NT2/D1 (cell line): Measurements from ENCODE around the gene PSMC2.

Experiments used
- SUZ12 ChIP-seq: IDR thresholded peaks from 2 replicates; pipeline ENCODE4 v1.6.1; 2011; ENCODE audit not compliant: insufficient read length, insufficient read depth; ENCODE audit errors: extremely low read depth
- YY1 ChIP-seq: IDR thresholded peaks from 2 replicates; pipeline ENCODE4 v1.6.1; 2011; ENCODE audit not compliant: insufficient read length, insufficient read depth
- ZNF274 ChIP-seq: IDR thresholded peaks from 2 replicates; pipeline ENCODE4 v1.6.1; 2011; ENCODE audit warnings: mild to moderate bottlenecking, low read depth, low read length

GRCh38 chr7:103336761-103337160, 10.7 kb upstream of the PSMC2 start:
- TF ChIP-seq YY1 (no peak), SUZ12 (no peak), ZNF274 (no peak)
